Measurements from ENCODE around the gene ILF2. TPM values are rescaled to one million over a fixed set of nuclear protein-coding genes. Genes with fewer than 3 reads are reported as not detected.
"Not testable (repeated sequence)": the region's sequence is repeated elsewhere in the genome, so short reads cannot be mapped to it uniquely, and the experiment has no call there.

ILF2 gene
- 100 to 1,000 TPM in 1 of 2 donors, 10 to 100 TPM in 1; 93.1 to 113 TPM for total RNA-seq
- long read RNA-seq, transcript ILF2-201 (14 exons, 1,659 nt), result major isoform, 113 of 127 reads
- long read RNA-seq, partial matches to known transcripts, result 8 of 127 reads
- long read RNA-seq, other reads (novel, unspliced or antisense), result 5 of 127 reads

- ATAC-seq (peak; percentile 91), DNase-seq (peak; percentile 96 to 99)
- intact Hi-C loops (cut with DNase I, micrococcal nuclease), result loop anchor here in 1 of 2 donors (10.0 kb wide), 1 partner anchor 314 kb away; the partner anchor contains the start of gene RAB13
Measured at GRCh38 chr1:153670859-153671627, at the start of gene ILF2. Gene ILF2, minus strand, starts transcription at chr1:153670993. Its CDS starts 71 bp downstream, at chr1:153670922.

GRCh38 chr1:153717330-153717729 is 46.5 kb upstream of the ILF2 start:
- DNase-seq (no peak), ATAC-seq (no peak)
- intact Hi-C loops (cut with DNase I, micrococcal nuclease), result no loop called here

GRCh38 chr1:153716211-153716610 is 45.4 kb upstream of the ILF2 start:
- intact Hi-C loops (cut with DNase I, micrococcal nuclease); DNase-seq; ATAC-seq: not testable (repeated sequence)

- no peak for DNase-seq
- intact Hi-C loops (cut with DNase I, micrococcal nuclease), result no loop called here
- ATAC-seq, result no peak
Measured at GRCh38 chr1:153711026-153711425, 40.2 kb upstream of the ILF2 start.

GRCh38 chr1:153705484-153705883 is 34.7 kb upstream of the ILF2 start:
- intact Hi-C loops (cut with DNase I, micrococcal nuclease), result no loop called here
- no peak for ATAC-seq
- DNase-seq, result no peak

- intact Hi-C loops (cut with DNase I, micrococcal nuclease), result no loop called here
- ATAC-seq, result no peak
- DNase-seq, result no peak
Measured at GRCh38 chr1:153699768-153700167, 29.0 kb upstream of the ILF2 start.

- intact Hi-C loops (cut with DNase I, micrococcal nuclease), result no loop called here
- ATAC-seq (no peak), DNase-seq (no peak)
Measured at GRCh38 chr1:153698923-153699714, 28.3 kb upstream of the ILF2 start.

- intact Hi-C loops (cut with DNase I, micrococcal nuclease), result no loop called here
- DNase-seq, result no peak
- no peak for ATAC-seq
Measured at GRCh38 chr1:153698020-153698922, 27.5 kb upstream of the ILF2 start.

GRCh38 chr1:153697191-153698019 is 26.6 kb upstream of the ILF2 start:
- peak in 1 of 2 donors; percentile 29 for DNase-seq
- no peak for ATAC-seq
- intact Hi-C loops (cut with DNase I, micrococcal nuclease), result no loop called here

GRCh38 chr1:153696741-153697140 is 25.9 kb upstream of the ILF2 start:
- ATAC-seq (no peak), DNase-seq (no peak)
- intact Hi-C loops (cut with DNase I, micrococcal nuclease), result no loop called here

- intact Hi-C loops (cut with DNase I, micrococcal nuclease), result no loop called here
- DNase-seq (no peak), ATAC-seq (no peak)
Measured at GRCh38 chr1:153693466-153693865, 22.7 kb upstream of the ILF2 start.

GRCh38 chr1:153688736-153689328 is 18.0 kb upstream of the ILF2 start:
- ATAC-seq, result no peak
- intact Hi-C loops (cut with DNase I, micrococcal nuclease), result no loop called here
- DNase-seq, result no peak

- DNase-seq (no peak), ATAC-seq (no peak)
- intact Hi-C loops (cut with DNase I, micrococcal nuclease), result no loop called here
Measured at GRCh38 chr1:153688276-153688675, 17.5 kb upstream of the ILF2 start.

- ATAC-seq (no peak), DNase-seq (no peak)
- intact Hi-C loops (cut with DNase I, micrococcal nuclease), result no loop called here
Measured at GRCh38 chr1:153687346-153688125, 16.7 kb upstream of the ILF2 start.

GRCh38 chr1:153685544-153686340 is 14.9 kb upstream of the ILF2 start:
- no peak for ATAC-seq
- DNase-seq, result no peak
- intact Hi-C loops (cut with DNase I, micrococcal nuclease), result no loop called here

- intact Hi-C loops (cut with DNase I, micrococcal nuclease), result no loop called here
- no peak for ATAC-seq
- no peak for DNase-seq
Measured at GRCh38 chr1:153684892-153685291, 14.1 kb upstream of the ILF2 start.

Data from left colon (tissue), 2 donors.